ENCODE measurements around the gene SARM1. TPM values are rescaled to one million over a fixed set of nuclear protein-coding genes. Genes with fewer than 3 reads are reported as not detected.

Gene SARM1
- total RNA-seq, 1 experiment from 2014 or later = 5.1 TPM

GRCh38 chr17:28412099-28412498 is 40.6 kb downstream of the SARM1 start:
- no peak overlapping the region for H2BK120ac ChIP-seq (ENCODE audit: low read depth, low read length, poor library complexity, severe bottlenecking)
- H3K4ac ChIP-seq (ENCODE audit: low read depth, low read length) = no peak overlapping the region
- H2BK15ac ChIP-seq (ENCODE audit: low read depth, low read length) = no peak overlapping the region
- no peak overlapping the region for H3K9ac ChIP-seq (ENCODE audit: extremely low read depth, insufficient read length, low read length)
- H3K56ac ChIP-seq (ENCODE audit: insufficient read length, low read depth, low read length) = no peak overlapping the region
- H3K79me2 ChIP-seq (ENCODE audit: insufficient read depth, low read length) = no peaks in the 10 kb centered on the region
- no peak for TF ChIP-seq CTCF (conservative IDR thresholded peaks at IDR 0.05)
- H3K18ac ChIP-seq (ENCODE audit: insufficient read length, low read depth, low read length) = no peak overlapping the region
- no peak overlapping the region for H4K91ac ChIP-seq (ENCODE audit: insufficient read length, low read depth, low read length)
- H2AFZ ChIP-seq (ENCODE audit: low read length) = no peak overlapping the region
- no peaks in the 10 kb centered on the region for H4K20me1 ChIP-seq (ENCODE audit: control insufficient read depth, insufficient read depth, insufficient read length)
- H2BK12ac ChIP-seq (ENCODE audit: insufficient read length, low read depth, low read length) = no peak overlapping the region
- no peaks in the 10 kb centered on the region for H3K79me1 ChIP-seq (ENCODE audit: insufficient read depth, low read depth, low read length, poor library complexity, severe bottlenecking)
- H3K23me2 ChIP-seq (ENCODE audit: insufficient read length, low read depth, low read length, poor library complexity, severe bottlenecking) = no peaks in the 10 kb centered on the region
- H3K23ac ChIP-seq (ENCODE audit: insufficient read length, low read depth, low read length) = no peak overlapping the region
- H3K14ac ChIP-seq (ENCODE audit: insufficient read depth, low read length) = no peak overlapping the region
- H3K27me3 ChIP-seq (ENCODE audit: insufficient read depth, low read length) = peaks cover 16% of the 10 kb centered on the region; the same call in 1 of the 2 replicates
- no peak overlapping the region for H3K4me2 ChIP-seq (ENCODE audit: insufficient read depth, insufficient read length, low read length)
- Mint-ChIP-seq H3K4me1 (peaks cover 47 to 52% of the 10 kb centered on the region in 2 experiments), H3K27ac (no peak overlapping the region; a peak in 2 of 7 replicates), H3K36me3 (ENCODE audit: insufficient read depth in 1 of 3, low read depth in 3 of 3) (no peaks in the 10 kb centered on the region; a peak in 1 of 7 replicates), H3K4me3 (no peak overlapping the region), H3K27me3 (ENCODE audit: low read depth) (peaks cover 55% of the 10 kb centered on the region), H3K9me3 (peaks cover 0 to 2% of the 10 kb centered on the region in 2 experiments; a peak in 1 of 5 replicates)
- H3T11ph ChIP-seq (ENCODE audit: low read length) = no peak overlapping the region
- peaks cover 11% of the 10 kb centered on the region; the same call in 1 of the 2 replicates for H3K4me1 ChIP-seq (ENCODE audit: insufficient read depth, low read length)
- no peak overlapping the region for H4K5ac ChIP-seq (ENCODE audit: insufficient read length, low read depth, low read length)
- no peak overlapping the region for H3K27ac ChIP-seq (ENCODE audit: insufficient read length, low read depth, low read length)
- no CpG with 5 or more reads among the region's 3 CpGs for WGBS (ENCODE audit: extremely low coverage, insufficient read length, low lambda C conversion rate)
- DNase-seq = no peak
- no peak overlapping the region for H2AK5ac ChIP-seq (ENCODE audit: insufficient read length, low read length)
- no peak overlapping the region for H2BK5ac ChIP-seq (ENCODE audit: insufficient read length, low read length)
- H2BK20ac ChIP-seq (ENCODE audit: low read depth, low read length, poor library complexity, severe bottlenecking) = no peak overlapping the region
- H4K8ac ChIP-seq (replicated peaks; ENCODE audit: insufficient read length, low read depth, low read length) = no peak overlapping the region
- H3K9me3 ChIP-seq (ENCODE audit: control insufficient read depth, low read depth, low read length) = no peaks in the 10 kb centered on the region

Data from H9 (cell line).